ENCODE measurements around the gene ULK4.
"Not testable (repeated sequence)": the region's sequence is repeated elsewhere in the genome, so short reads cannot be mapped to it uniquely, and the experiment has no call there.

Gene ULK4

GRCh38 chr3:41477399-41478014, 484.4 kb downstream of the ULK4 start:
- Histone ChIP-seq H3K9me3 (ENCODE audit: low read length) (no peaks in the 10 kb centered on the region), H2AFZ (ENCODE audit: low read depth, low read length) (no peak overlapping the region), H3K27me3 (ENCODE audit: insufficient read depth, low read length) (no peaks in the 10 kb centered on the region), H3K4me3 (ENCODE audit: low read length) (no peak overlapping the region), H3K4me1 (ENCODE audit: insufficient read depth, low read length) (peaks cover 3% of the 10 kb centered on the region), H3K36me3 (ENCODE audit: insufficient read depth, low read length) (no peaks in the 10 kb centered on the region)

- Histone ChIP-seq H3K36me3 (ENCODE audit: insufficient read depth, low read length) (no peaks in the 10 kb centered on the region), H2AFZ (ENCODE audit: low read depth, low read length) (no peak overlapping the region), H3K4me1 (ENCODE audit: insufficient read depth, low read length) (no peaks in the 10 kb centered on the region), H3K4me3 (ENCODE audit: low read length) (no peak overlapping the region), H3K9me3 (ENCODE audit: low read length) (no peaks in the 10 kb centered on the region), H3K27me3 (ENCODE audit: insufficient read depth, low read length) (no peaks in the 10 kb centered on the region)
Observed at GRCh38 chr3:41469083-41469482, 492.8 kb downstream of the ULK4 start.

GRCh38 chr3:41467481-41467880, 494.4 kb downstream of the ULK4 start:
- no peaks in the 10 kb centered on the region for H3K36me3 ChIP-seq (ENCODE audit: insufficient read depth, low read length)
- H2AFZ ChIP-seq (ENCODE audit: low read depth, low read length) = no peak overlapping the region
- no peak overlapping the region for H3K4me3 ChIP-seq (ENCODE audit: low read length)
- no peaks in the 10 kb centered on the region for H3K4me1 ChIP-seq (ENCODE audit: insufficient read depth, low read length)
- no peaks in the 10 kb centered on the region for H3K9me3 ChIP-seq (ENCODE audit: low read length)
- no peaks in the 10 kb centered on the region for H3K27me3 ChIP-seq (ENCODE audit: insufficient read depth, low read length)

- Histone ChIP-seq H3K9me3 (ENCODE audit: low read length) (no peaks in the 10 kb centered on the region), H3K4me1 (ENCODE audit: insufficient read depth, low read length) (no peaks in the 10 kb centered on the region)
Observed at GRCh38 chr3:41464858-41465257, 497.0 kb downstream of the ULK4 start.

GRCh38 chr3:41464401-41464800, 497.5 kb downstream of the ULK4 start:
- H3K4me1 ChIP-seq (ENCODE audit: insufficient read depth, low read length) = no peaks in the 10 kb centered on the region
- no peaks in the 10 kb centered on the region for H3K27me3 ChIP-seq (ENCODE audit: insufficient read depth, low read length)
- no peaks in the 10 kb centered on the region for H3K9me3 ChIP-seq (ENCODE audit: low read length)
- no peaks in the 10 kb centered on the region for H3K36me3 ChIP-seq (ENCODE audit: insufficient read depth, low read length)
- no peak overlapping the region for H2AFZ ChIP-seq (ENCODE audit: low read depth, low read length)
- H3K4me3 ChIP-seq (ENCODE audit: low read length) = no peak overlapping the region

More at GRCh38 chr3:41464858-41465257, 497.0 kb downstream of the ULK4 start:
- no peaks in the 10 kb centered on the region for H3K27me3 ChIP-seq (ENCODE audit: insufficient read depth, low read length)
- H3K4me3 ChIP-seq (ENCODE audit: low read length) = no peak overlapping the region
- H3K36me3 ChIP-seq (ENCODE audit: insufficient read depth, low read length) = no peaks in the 10 kb centered on the region
- H2AFZ ChIP-seq (ENCODE audit: low read depth, low read length) = no peak overlapping the region

GRCh38 chr3:41462103-41462691, 499.7 kb downstream of the ULK4 start:
- Histone ChIP-seq H2AFZ (ENCODE audit: low read depth, low read length) (no peak overlapping the region), H3K4me1 (ENCODE audit: insufficient read depth, low read length) (peaks cover 2% of the 10 kb centered on the region), H3K4me3 (ENCODE audit: low read length) (no peak overlapping the region), H3K27me3 (ENCODE audit: insufficient read depth, low read length) (no peaks in the 10 kb centered on the region), H3K36me3 (ENCODE audit: insufficient read depth, low read length) (no peaks in the 10 kb centered on the region), H3K9me3 (ENCODE audit: low read length) (no peaks in the 10 kb centered on the region)

GRCh38 chr3:41460736-41461135, 501.2 kb downstream of the ULK4 start:
- Histone ChIP-seq H2AFZ (ENCODE audit: low read depth, low read length) (no peak overlapping the region), H3K4me1 (ENCODE audit: insufficient read depth, low read length) (peaks cover 2% of the 10 kb centered on the region), H3K9me3 (ENCODE audit: low read length) (no peaks in the 10 kb centered on the region), H3K27me3 (ENCODE audit: insufficient read depth, low read length) (no peaks in the 10 kb centered on the region), H3K36me3 (ENCODE audit: insufficient read depth, low read length) (no peaks in the 10 kb centered on the region), H3K4me3 (ENCODE audit: low read length) (no peak overlapping the region)

- Histone ChIP-seq H3K9me3 (ENCODE audit: low read length) (no peaks in the 10 kb centered on the region), H3K4me3 (ENCODE audit: low read length) (no peak overlapping the region), H3K27me3 (ENCODE audit: insufficient read depth, low read length) (no peaks in the 10 kb centered on the region), H3K36me3 (ENCODE audit: insufficient read depth, low read length) (no peaks in the 10 kb centered on the region), H2AFZ (ENCODE audit: low read depth, low read length) (no peak overlapping the region), H3K4me1 (ENCODE audit: insufficient read depth, low read length) (peaks cover 2% of the 10 kb centered on the region)
Observed at GRCh38 chr3:41457176-41457575, 504.7 kb downstream of the ULK4 start.

GRCh38 chr3:41456162-41456561, 505.7 kb downstream of the ULK4 start:
- H3K9me3 ChIP-seq (ENCODE audit: low read length) = no peaks in the 10 kb centered on the region
- H3K4me1 ChIP-seq (ENCODE audit: insufficient read depth, low read length) = peaks cover 2% of the 10 kb centered on the region
- no peak overlapping the region for H3K4me3 ChIP-seq (ENCODE audit: low read length)
- no peak overlapping the region for H2AFZ ChIP-seq (ENCODE audit: low read depth, low read length)
- no peaks in the 10 kb centered on the region for H3K36me3 ChIP-seq (ENCODE audit: insufficient read depth, low read length)
- H3K27me3 ChIP-seq (ENCODE audit: insufficient read depth, low read length) = no peaks in the 10 kb centered on the region

GRCh38 chr3:41453618-41454017, 508.3 kb downstream of the ULK4 start:
- H3K4me3 ChIP-seq (ENCODE audit: low read length); H3K27me3 ChIP-seq (ENCODE audit: insufficient read depth, low read length); H3K36me3 ChIP-seq (ENCODE audit: insufficient read depth, low read length); H3K9me3 ChIP-seq (ENCODE audit: low read length); H3K4me1 ChIP-seq (ENCODE audit: insufficient read depth, low read length); H2AFZ ChIP-seq (ENCODE audit: low read depth, low read length): not testable (repeated sequence)

GRCh38 chr3:41450416-41451231, 511.3 kb downstream of the ULK4 start:
- Histone ChIP-seq H2AFZ (ENCODE audit: low read depth, low read length) (no peak overlapping the region), H3K27me3 (ENCODE audit: insufficient read depth, low read length) (no peaks in the 10 kb centered on the region), H3K36me3 (ENCODE audit: insufficient read depth, low read length) (no peaks in the 10 kb centered on the region), H3K4me3 (ENCODE audit: low read length) (no peak overlapping the region), H3K9me3 (ENCODE audit: low read length) (no peaks in the 10 kb centered on the region), H3K4me1 (ENCODE audit: insufficient read depth, low read length) (no peaks in the 10 kb centered on the region)

GRCh38 chr3:41448396-41448795, 513.5 kb downstream of the ULK4 start:
- H3K9me3 ChIP-seq (ENCODE audit: low read length) = no peaks in the 10 kb centered on the region
- no peak overlapping the region for H3K4me3 ChIP-seq (ENCODE audit: low read length)
- H2AFZ ChIP-seq (ENCODE audit: low read depth, low read length) = no peak overlapping the region
- H3K36me3 ChIP-seq (ENCODE audit: insufficient read depth, low read length) = no peaks in the 10 kb centered on the region
- H3K4me1 ChIP-seq (ENCODE audit: insufficient read depth, low read length) = no peaks in the 10 kb centered on the region
- H3K27me3 ChIP-seq (ENCODE audit: insufficient read depth, low read length) = no peaks in the 10 kb centered on the region

GRCh38 chr3:41447701-41448100, 514.2 kb downstream of the ULK4 start:
- no peaks in the 10 kb centered on the region for H3K27me3 ChIP-seq (ENCODE audit: insufficient read depth, low read length)
- no peak overlapping the region for H3K4me3 ChIP-seq (ENCODE audit: low read length)
- H2AFZ ChIP-seq (ENCODE audit: low read depth, low read length) = no peak overlapping the region
- no peaks in the 10 kb centered on the region for H3K9me3 ChIP-seq (ENCODE audit: low read length)
- no peaks in the 10 kb centered on the region for H3K36me3 ChIP-seq (ENCODE audit: insufficient read depth, low read length)
- H3K4me1 ChIP-seq (ENCODE audit: insufficient read depth, low read length) = no peaks in the 10 kb centered on the region
